GM12891 (cell line): ENCODE results near the gene ITPR1.

Experiments used
- POLR2A ChIP-seq: IDR thresholded peaks from 2 replicates; pipeline ENCODE4 v1.6.1; 2011; ENCODE audit warnings: low read depth, low read length, control low read depth
- POLR2AphosphoS5 ChIP-seq: IDR thresholded peaks from 2 replicates; pipeline ENCODE4 v1.6.1; 2011; ENCODE audit warnings: low read depth, low read length, control low read depth
- SPI1 ChIP-seq: IDR thresholded peaks from 2 replicates; pipeline ENCODE4 v1.6.1; 2011; ENCODE audit warnings: low read depth, low read length, control low read depth
- TAF1 ChIP-seq: IDR thresholded peaks from 2 replicates; pipeline ENCODE4 v1.6.1; 2011; ENCODE audit warnings: low read depth, low read length, control low read depth

DNA sequence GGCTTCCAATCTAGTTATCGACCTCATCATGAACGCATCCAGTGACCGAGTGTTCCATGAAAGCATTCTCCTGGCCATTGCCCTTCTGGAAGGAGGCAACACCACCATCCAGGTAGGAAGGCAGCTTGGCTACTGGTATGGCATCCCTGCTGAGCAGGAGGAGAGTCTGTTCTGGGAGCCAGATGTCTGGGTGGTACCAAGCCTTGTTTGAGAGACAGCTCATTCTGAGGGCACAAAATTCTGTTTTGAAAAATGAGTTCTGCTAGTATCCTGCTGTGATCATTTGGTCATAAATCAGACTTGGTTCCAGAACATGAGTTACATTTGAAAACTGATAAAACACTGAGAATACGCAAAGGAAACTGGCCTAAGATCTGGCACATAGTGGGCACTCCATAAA is 242.1 kb downstream of the ITPR1 start:
- TF ChIP-seq POLR2A: no peak
- TF ChIP-seq POLR2AphosphoS5: no peak
- TF ChIP-seq TAF1: no peak
- no peak for TF ChIP-seq SPI1
